ENCODE data around the gene ACTA2.

The ACTA2 gene

GRCh38 chr10:88916231-88916630 is 36.3 kb downstream of the ACTA2 start:
- Histone ChIP-seq H2BK15ac (ENCODE audit: low read length) (no peak overlapping the region), H3K36me3 (replicated peaks in 1 of 2; ENCODE audit: control insufficient read depth in 2 of 2, insufficient read depth in 2 of 2, low read length in 2 of 2) (no peaks in the 10 kb centered on the region), H2BK120ac (ENCODE audit: low read depth, low read length) (no peak overlapping the region), H3K27me3 (ENCODE audit: control insufficient read depth in 3 of 3, insufficient read depth in 3 of 3, low read depth in 1 of 3, low read length in 3 of 3) (no peaks in the 10 kb centered on the region), H3K79me1 (ENCODE audit: low read depth, low read length) (no peaks in the 10 kb centered on the region), H4K91ac (ENCODE audit: low read depth, low read length, poor library complexity) (no peak overlapping the region), H2BK5ac (ENCODE audit: low read length) (no peak overlapping the region), H3K23ac (ENCODE audit: low read depth, low read length, poor library complexity) (no peak overlapping the region), H2AK5ac (ENCODE audit: low read depth, low read length) (no peak overlapping the region), H3K4ac (ENCODE audit: low read length) (no peak overlapping the region), H2AFZ (ENCODE audit: low read length) (no peak overlapping the region), H4K8ac (ENCODE audit: low read depth, low read length) (no peak overlapping the region), H3K4me3 (ENCODE audit: low read length in 2 of 2) (no peak overlapping the region), H2BK12ac (ENCODE audit: low read length) (no peak overlapping the region), H3K9me3 (replicated peaks in 1 of 2; ENCODE audit: control insufficient read depth in 2 of 2, insufficient read depth in 1 of 2, low read depth in 1 of 2, low read length in 2 of 2) (no peaks in the 10 kb centered on the region), H3K9ac (ENCODE audit: low read depth, low read length, poor library complexity) (no peak overlapping the region), H3K14ac (ENCODE audit: low read length) (no peak overlapping the region), H3K18ac (ENCODE audit: low read length) (no peak overlapping the region), H3K4me2 (ENCODE audit: insufficient read depth, low read length, poor library complexity, severe bottlenecking) (no peak overlapping the region), H3K4me1 (ENCODE audit: control insufficient read depth in 2 of 2, insufficient read depth in 1 of 2, low read depth in 1 of 2, low read length in 2 of 2) (peaks cover 0 to 2% of the 10 kb centered on the region in 2 donors), H3K27ac (replicated peaks; ENCODE audit: low read length) (no peak overlapping the region)
- DNase-seq (ENCODE audit: low spot score): no peak

DNA sequence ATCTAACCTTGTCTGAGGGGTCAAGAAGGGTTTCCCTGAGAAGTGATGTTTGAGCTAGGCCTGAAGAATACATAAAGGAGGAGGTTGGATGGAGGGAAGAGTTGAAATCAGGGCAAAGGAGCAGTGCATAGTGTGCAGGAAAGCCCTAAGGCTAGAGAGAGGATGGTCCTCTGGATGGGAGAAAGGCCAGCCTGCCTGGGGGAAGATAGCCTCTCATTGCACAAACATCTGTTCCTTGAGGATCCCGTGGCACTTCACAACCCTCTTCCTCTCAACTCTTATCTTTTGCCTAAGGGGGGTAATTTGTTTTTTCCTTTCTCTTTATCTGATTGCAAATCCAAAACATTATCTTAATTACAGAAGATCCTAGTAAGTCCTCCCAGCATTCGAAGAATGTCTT is 36.8 kb downstream of the ACTA2 start:
- no peak for DNase-seq (ENCODE audit: low spot score)
- no peak overlapping the region for H3K14ac ChIP-seq (ENCODE audit: low read length)
- peaks cover 0 to 2% of the 10 kb centered on the region in 2 donors for H3K4me1 ChIP-seq (ENCODE audit: control insufficient read depth in 2 of 2, insufficient read depth in 1 of 2, low read depth in 1 of 2, low read length in 2 of 2)
- no peak overlapping the region for H2BK12ac ChIP-seq (ENCODE audit: low read length)
- H3K23ac ChIP-seq (ENCODE audit: low read depth, low read length, poor library complexity): no peak overlapping the region
- no peaks in the 10 kb centered on the region for H3K36me3 ChIP-seq (replicated peaks in 1 of 2; ENCODE audit: control insufficient read depth in 2 of 2, insufficient read depth in 2 of 2, low read length in 2 of 2)
- H3K27me3 ChIP-seq (ENCODE audit: control insufficient read depth in 3 of 3, insufficient read depth in 3 of 3, low read depth in 1 of 3, low read length in 3 of 3): no peaks in the 10 kb centered on the region
- no peak overlapping the region for H2AK5ac ChIP-seq (ENCODE audit: low read depth, low read length)
- H4K91ac ChIP-seq (ENCODE audit: low read depth, low read length, poor library complexity): no peak overlapping the region
- no peak overlapping the region for H3K18ac ChIP-seq (ENCODE audit: low read length)
- H3K27ac ChIP-seq (replicated peaks; ENCODE audit: low read length): no peak overlapping the region
- H3K4me3 ChIP-seq (ENCODE audit: low read length in 2 of 2): no peak overlapping the region
- H2AFZ ChIP-seq (ENCODE audit: low read length): no peak overlapping the region
- H3K79me1 ChIP-seq (ENCODE audit: low read depth, low read length): no peaks in the 10 kb centered on the region
- no CpG with 5 or more reads among the region's 2 CpGs for WGBS, 2 donors (ENCODE audit: extremely low coverage in 2 of 2, insufficient read length in 2 of 2, insufficient replicate concordance in 1 of 2)
- no peak overlapping the region for H3K4ac ChIP-seq (ENCODE audit: low read length)
- H2BK15ac ChIP-seq (ENCODE audit: low read length): no peak overlapping the region
- H4K8ac ChIP-seq (ENCODE audit: low read depth, low read length): no peak overlapping the region
- H2BK120ac ChIP-seq (ENCODE audit: low read depth, low read length): no peak overlapping the region
- H2BK5ac ChIP-seq (ENCODE audit: low read length): no peak overlapping the region
- H3K4me2 ChIP-seq (ENCODE audit: insufficient read depth, low read length, poor library complexity, severe bottlenecking): no peak overlapping the region
- no peak overlapping the region for H3K9ac ChIP-seq (ENCODE audit: low read depth, low read length, poor library complexity)
- H3K9me3 ChIP-seq (replicated peaks in 1 of 2; ENCODE audit: control insufficient read depth in 2 of 2, insufficient read depth in 1 of 2, low read depth in 1 of 2, low read length in 2 of 2): no peaks in the 10 kb centered on the region

DNA sequence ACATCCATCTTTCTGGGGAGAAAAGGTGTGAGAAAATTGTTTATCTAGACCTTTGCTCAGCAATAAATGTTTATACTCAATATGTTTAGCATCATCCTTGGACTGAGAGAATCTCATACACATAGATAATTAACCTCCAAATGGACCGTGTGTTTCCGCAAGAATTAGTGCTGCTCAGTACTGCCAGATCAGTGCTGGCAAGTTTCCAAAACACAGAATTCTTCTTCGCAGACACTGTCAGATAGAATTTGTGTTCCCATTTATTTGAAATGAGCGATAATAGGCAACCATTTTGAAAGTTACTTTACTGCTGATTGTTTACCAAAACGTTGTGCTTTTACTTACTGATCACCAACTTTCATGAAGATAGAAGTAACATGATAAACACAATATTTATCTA is 38.8 kb downstream of the ACTA2 start:
- Histone ChIP-seq H2AK5ac (ENCODE audit: low read depth, low read length) (no peak overlapping the region), H2BK5ac (ENCODE audit: low read length) (no peak overlapping the region), H3K14ac (ENCODE audit: low read length) (no peak overlapping the region), H2BK120ac (ENCODE audit: low read depth, low read length) (no peak overlapping the region), H3K23ac (ENCODE audit: low read depth, low read length, poor library complexity) (no peak overlapping the region), H3K27ac (replicated peaks; ENCODE audit: low read length) (no peak overlapping the region), H3K18ac (ENCODE audit: low read length) (no peak overlapping the region), H4K91ac (ENCODE audit: low read depth, low read length, poor library complexity) (no peak overlapping the region), H3K79me1 (ENCODE audit: low read depth, low read length) (no peaks in the 10 kb centered on the region), H3K9me3 (replicated peaks in 1 of 2; ENCODE audit: control insufficient read depth in 2 of 2, insufficient read depth in 1 of 2, low read depth in 1 of 2, low read length in 2 of 2) (no peaks in the 10 kb centered on the region), H3K9ac (ENCODE audit: low read depth, low read length, poor library complexity) (no peak overlapping the region), H3K4me3 (ENCODE audit: low read length in 2 of 2) (no peak overlapping the region), H3K27me3 (ENCODE audit: control insufficient read depth in 3 of 3, insufficient read depth in 3 of 3, low read depth in 1 of 3, low read length in 3 of 3) (no peaks in the 10 kb centered on the region), H3K4me2 (ENCODE audit: insufficient read depth, low read length, poor library complexity, severe bottlenecking) (no peak overlapping the region), H4K8ac (ENCODE audit: low read depth, low read length) (no peak overlapping the region), H2BK12ac (ENCODE audit: low read length) (no peak overlapping the region), H2BK15ac (ENCODE audit: low read length) (no peak overlapping the region), H3K4me1 (ENCODE audit: control insufficient read depth in 2 of 2, insufficient read depth in 1 of 2, low read depth in 1 of 2, low read length in 2 of 2) (peaks cover 0 to 2% of the 10 kb centered on the region in 2 donors), H3K36me3 (replicated peaks in 1 of 2; ENCODE audit: control insufficient read depth in 2 of 2, insufficient read depth in 2 of 2, low read length in 2 of 2) (no peaks in the 10 kb centered on the region), H2AFZ (ENCODE audit: low read length) (no peak overlapping the region), H3K4ac (ENCODE audit: low read length) (no peak overlapping the region)
- DNase-seq (ENCODE audit: low spot score): no peak
- WGBS, 2 donors (ENCODE audit: extremely low coverage in 2 of 2, insufficient read length in 2 of 2, insufficient replicate concordance in 1 of 2): no CpG with 5 or more reads among the region's 5 CpGs

DNA sequence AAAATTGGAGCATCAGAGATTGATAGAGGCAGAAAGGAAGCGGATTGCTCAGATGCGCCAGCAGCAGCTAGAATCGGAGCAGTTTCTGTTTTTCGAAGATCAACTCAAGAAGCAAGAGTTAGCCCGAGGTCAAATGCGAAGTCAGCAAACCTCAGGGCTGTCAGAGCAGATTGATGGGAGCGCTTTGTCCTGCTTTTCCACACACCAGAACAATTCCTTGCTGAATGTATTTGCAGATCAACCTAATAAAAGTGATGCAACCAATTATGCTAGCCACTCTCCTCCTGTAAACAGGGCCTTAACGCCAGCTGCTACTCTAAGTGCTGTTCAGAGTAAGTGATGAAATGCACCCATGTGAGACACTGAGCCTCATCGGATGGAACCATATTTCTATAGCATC is 39.4 kb downstream of the ACTA2 start:
- H3K36me3 ChIP-seq (replicated peaks in 1 of 2; ENCODE audit: control insufficient read depth in 2 of 2, insufficient read depth in 2 of 2, low read length in 2 of 2): no peaks in the 10 kb centered on the region
- H2BK12ac ChIP-seq (ENCODE audit: low read length): no peak overlapping the region
- WGBS, 2 donors (ENCODE audit: extremely low coverage in 2 of 2, insufficient read length in 2 of 2, insufficient replicate concordance in 1 of 2): no CpG with 5 or more reads among the region's 9 CpGs
- H3K4me3 ChIP-seq (ENCODE audit: low read length in 2 of 2): no peak overlapping the region
- H3K27me3 ChIP-seq (ENCODE audit: control insufficient read depth in 3 of 3, insufficient read depth in 3 of 3, low read depth in 1 of 3, low read length in 3 of 3): no peaks in the 10 kb centered on the region
- no peak overlapping the region for H3K14ac ChIP-seq (ENCODE audit: low read length)
- no peak overlapping the region for H2AK5ac ChIP-seq (ENCODE audit: low read depth, low read length)
- no peak overlapping the region for H4K8ac ChIP-seq (ENCODE audit: low read depth, low read length)
- H3K4ac ChIP-seq (ENCODE audit: low read length): no peak overlapping the region
- H3K9ac ChIP-seq (ENCODE audit: low read depth, low read length, poor library complexity): no peak overlapping the region
- no peaks in the 10 kb centered on the region for H3K79me1 ChIP-seq (ENCODE audit: low read depth, low read length)
- H2BK15ac ChIP-seq (ENCODE audit: low read length): no peak overlapping the region
- no peak overlapping the region for H3K4me2 ChIP-seq (ENCODE audit: insufficient read depth, low read length, poor library complexity, severe bottlenecking)
- no peak for DNase-seq (ENCODE audit: low spot score)
- no peak overlapping the region for H3K23ac ChIP-seq (ENCODE audit: low read depth, low read length, poor library complexity)
- no peak overlapping the region for H2BK120ac ChIP-seq (ENCODE audit: low read depth, low read length)
- peaks cover 0 to 2% of the 10 kb centered on the region in 2 donors for H3K4me1 ChIP-seq (ENCODE audit: control insufficient read depth in 2 of 2, insufficient read depth in 1 of 2, low read depth in 1 of 2, low read length in 2 of 2)
- H3K18ac ChIP-seq (ENCODE audit: low read length): no peak overlapping the region
- no peaks in the 10 kb centered on the region for H3K9me3 ChIP-seq (replicated peaks in 1 of 2; ENCODE audit: control insufficient read depth in 2 of 2, insufficient read depth in 1 of 2, low read depth in 1 of 2, low read length in 2 of 2)
- no peak overlapping the region for H2BK5ac ChIP-seq (ENCODE audit: low read length)
- peak overlapping the region; percentile 56 for H2AFZ ChIP-seq (ENCODE audit: low read length)
- no peak overlapping the region for H3K27ac ChIP-seq (replicated peaks; ENCODE audit: low read length)
- no peak overlapping the region for H4K91ac ChIP-seq (ENCODE audit: low read depth, low read length, poor library complexity)

Measured in neuronal stem cell (in vitro differentiated cells).